ENCODE measurements around the gene SLC36A1. TPM values are rescaled to one million over a fixed set of nuclear protein-coding genes. Genes with fewer than 3 reads are reported as not detected.

The SLC36A1 gene
- total and polyA plus RNA-seq, 4 donors, result 3.3 to 19.0 (median 11.3) TPM

DNA sequence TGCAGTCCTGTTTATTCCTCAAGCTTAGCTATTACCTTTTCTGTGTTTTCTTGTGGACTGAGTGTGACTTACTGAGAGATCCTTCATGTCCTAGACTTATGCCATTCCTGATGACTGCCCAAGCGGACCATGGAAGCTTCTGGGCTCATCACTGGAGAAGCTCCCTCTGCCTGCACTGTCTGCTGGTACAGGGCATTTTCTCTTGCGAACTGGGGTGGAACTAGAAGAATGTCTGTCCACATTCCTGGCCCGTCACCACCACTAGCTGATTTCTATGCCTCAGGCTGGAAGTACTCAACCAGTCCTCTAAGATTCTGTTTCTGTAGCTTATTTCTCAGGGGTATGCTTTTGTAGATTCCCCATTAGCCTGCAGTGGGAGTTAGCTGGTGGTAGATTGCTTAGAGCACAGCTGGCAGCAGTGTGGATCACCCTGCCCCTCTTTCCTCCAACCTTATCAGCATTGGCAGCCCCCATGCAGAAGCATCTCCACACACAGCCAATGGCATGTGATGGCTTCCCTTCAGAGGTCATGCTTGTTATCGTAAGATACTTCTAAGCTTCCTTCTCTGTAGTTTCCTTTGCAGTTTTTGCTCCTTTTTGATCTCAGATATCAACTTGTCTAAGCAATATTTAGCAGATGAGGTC is 12.4 kb downstream of the SLC36A1 start:
- Histone ChIP-seq H3K9me3 (ENCODE audit: control insufficient read depth, low read length) (no peaks in the 10 kb centered on the region), H3K4me3 (ENCODE audit: low read length in 2 of 2) (no peak overlapping the region), H3K4me1 (ENCODE audit: control insufficient read depth in 1 of 2, insufficient read depth in 2 of 2, low read length in 2 of 2) (no peaks in the 10 kb centered on the region), H3K27me3 (ENCODE audit: control insufficient read depth in 1 of 2, insufficient read depth in 2 of 2, low read length in 1 of 2) (no peaks in the 10 kb centered on the region), H3K36me3 (ENCODE audit: control insufficient read depth in 1 of 2, insufficient read depth in 2 of 2, low read length in 1 of 2) (peaks cover 0 to 10% of the 10 kb centered on the region in 2 donors), H3K27ac (ENCODE audit: low read depth in 1 of 2, low read length in 2 of 2) (no peak overlapping the region)
- no peak for DNase-seq
- no peak for ATAC-seq (ENCODE audit: low FRiP score)
- intact Hi-C loops (cut with DNase I), result no loop called here
- WGBS, 2 donors, result 77 to 86% methylated on average over 4 of the region's 4 CpGs

DNA sequence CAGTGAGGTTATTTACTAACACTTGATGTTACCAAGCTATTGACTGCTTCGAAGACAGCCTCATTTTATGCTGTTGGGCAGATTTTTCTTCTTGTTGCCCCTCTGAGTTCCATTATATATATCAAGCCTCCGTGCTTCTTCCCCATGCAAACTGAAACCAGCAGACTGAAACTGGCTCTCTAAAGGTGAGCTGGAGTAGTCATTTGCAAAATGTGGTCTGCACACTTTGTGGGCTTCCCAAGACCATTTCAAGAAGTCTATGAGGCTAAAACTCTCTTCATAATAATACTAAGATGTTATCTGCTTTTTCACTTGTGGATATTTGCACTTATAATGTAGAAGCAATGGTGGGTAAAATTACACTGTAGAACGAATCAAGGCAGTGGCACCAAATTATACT is 13.9 kb downstream of the SLC36A1 start:
- 89 to 91% methylated on average over 3 of the region's 3 CpGs for WGBS, 2 donors
- Histone ChIP-seq H3K27me3 (ENCODE audit: control insufficient read depth in 1 of 2, insufficient read depth in 2 of 2, low read length in 1 of 2) (no peaks in the 10 kb centered on the region), H3K9me3 (ENCODE audit: control insufficient read depth, low read length) (no peaks in the 10 kb centered on the region), H3K4me3 (ENCODE audit: low read length in 2 of 2) (no peak overlapping the region), H3K27ac (ENCODE audit: low read depth in 1 of 2, low read length in 2 of 2) (no peak overlapping the region), H3K4me1 (ENCODE audit: control insufficient read depth in 1 of 2, insufficient read depth in 2 of 2, low read length in 2 of 2) (no peaks in the 10 kb centered on the region), H3K36me3 (ENCODE audit: control insufficient read depth in 1 of 2, insufficient read depth in 2 of 2, low read length in 1 of 2) (peaks cover 0 to 12% of the 10 kb centered on the region in 2 donors)
- ATAC-seq (ENCODE audit: low FRiP score) (no peak), DNase-seq (no peak)
- intact Hi-C loops (cut with DNase I), result no loop called here

DNA sequence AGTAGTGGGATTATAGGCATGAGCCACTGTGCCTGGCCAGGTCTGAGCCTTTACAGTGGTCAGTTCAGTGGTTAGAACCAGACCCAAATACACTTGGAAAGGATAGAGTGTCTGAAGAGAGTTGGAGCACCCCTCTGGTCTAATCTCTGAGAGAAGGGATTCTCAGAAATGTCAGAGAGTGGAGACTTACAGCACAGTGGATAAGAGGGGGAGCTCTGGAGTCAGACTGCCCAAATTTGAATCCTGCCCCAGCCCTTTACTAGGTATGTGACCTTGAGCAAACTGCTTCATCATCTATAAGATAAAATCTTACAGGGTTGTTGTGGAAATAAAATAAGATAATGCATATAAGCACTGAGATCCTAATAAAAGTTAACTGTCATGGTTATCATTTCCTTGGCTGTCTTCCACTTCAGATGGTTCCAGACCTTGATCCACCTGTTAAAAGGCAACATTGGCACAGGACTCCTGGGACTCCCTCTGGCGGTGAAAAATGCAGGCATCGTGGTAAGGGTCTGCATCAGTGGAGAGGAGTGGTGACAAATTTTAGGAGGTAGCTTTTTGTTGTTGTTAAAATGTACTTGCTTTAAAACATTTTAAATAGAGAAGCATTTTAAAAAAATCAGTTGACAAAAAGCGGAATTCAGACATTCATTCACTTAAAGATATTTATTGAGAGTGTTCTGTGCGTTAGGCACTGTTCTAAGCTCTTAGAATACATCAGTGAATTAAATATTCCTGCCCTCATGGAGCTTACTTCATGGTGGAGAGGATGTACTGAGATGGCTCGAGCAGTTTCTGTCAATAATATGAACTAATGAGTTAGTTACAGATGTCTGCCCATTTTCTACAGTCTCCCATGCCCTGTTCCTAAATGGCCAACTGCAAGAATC is 16.0 kb downstream of the SLC36A1 start:
- DNase-seq (no peak), ATAC-seq (ENCODE audit: low FRiP score) (no peak)
- 62 to 67% methylated on average over 5 of the region's 5 CpGs for WGBS, 2 donors
- H3K4me1 ChIP-seq (ENCODE audit: control insufficient read depth in 1 of 2, insufficient read depth in 2 of 2, low read length in 2 of 2), result no peaks in the 10 kb centered on the region
- no peaks in the 10 kb centered on the region for H3K9me3 ChIP-seq (ENCODE audit: control insufficient read depth, low read length)
- H3K27ac ChIP-seq (ENCODE audit: low read depth in 1 of 2, low read length in 2 of 2), result no peak overlapping the region
- intact Hi-C loops (cut with DNase I), result no loop called here
- peaks cover 0 to 15% of the 10 kb centered on the region in 2 donors for H3K36me3 ChIP-seq (ENCODE audit: control insufficient read depth in 1 of 2, insufficient read depth in 2 of 2, low read length in 1 of 2)
- no peak overlapping the region for H3K4me3 ChIP-seq (ENCODE audit: low read length in 2 of 2)
- no peaks in the 10 kb centered on the region for H3K27me3 ChIP-seq (ENCODE audit: control insufficient read depth in 1 of 2, insufficient read depth in 2 of 2, low read length in 1 of 2)

DNA sequence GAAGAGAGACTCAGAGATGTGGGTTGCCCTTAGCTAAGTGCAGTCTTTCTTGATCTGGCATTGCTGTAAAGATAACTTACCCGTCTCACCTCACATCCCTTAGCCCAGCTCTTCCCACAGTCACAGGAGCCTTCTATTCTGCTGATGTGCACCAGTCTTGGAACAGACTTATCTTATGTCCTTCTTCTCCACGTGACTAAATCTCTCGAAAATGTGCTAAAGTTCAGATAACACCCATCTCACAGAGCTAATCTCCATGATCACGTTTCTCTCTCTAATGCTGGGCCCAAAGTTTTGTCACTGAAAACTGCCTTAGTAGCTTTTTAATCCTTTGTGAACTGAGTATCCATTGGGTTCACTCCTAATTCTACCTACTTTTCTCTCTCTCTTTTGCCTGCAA is 16.7 kb downstream of the SLC36A1 start:
- DNase-seq, result no peak

DNA sequence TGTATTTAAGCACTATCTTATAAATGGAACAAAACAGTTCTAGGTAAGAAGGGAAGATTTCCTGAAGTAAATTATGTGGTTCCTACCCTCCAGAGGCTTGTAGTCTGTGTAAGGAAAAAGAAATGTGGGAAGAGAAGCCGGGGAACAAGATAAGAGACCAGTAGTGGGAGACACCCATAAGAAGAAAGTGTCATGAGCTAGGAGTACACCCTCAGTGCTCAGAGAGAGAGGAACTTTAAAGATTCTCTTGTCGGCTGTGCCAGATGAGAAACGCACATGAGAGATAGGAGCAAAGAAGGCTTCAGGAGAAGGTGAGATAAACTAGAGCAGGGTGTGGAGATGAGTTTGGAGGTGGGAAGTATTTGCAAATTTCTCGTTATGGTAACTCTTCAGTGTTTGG is 18.1 kb downstream of the SLC36A1 start:
- no peak for ATAC-seq (ENCODE audit: low FRiP score)
- peaks cover 0 to 12% of the 10 kb centered on the region in 2 donors for H3K36me3 ChIP-seq (ENCODE audit: control insufficient read depth in 1 of 2, insufficient read depth in 2 of 2, low read length in 1 of 2)
- H3K27ac ChIP-seq (ENCODE audit: low read depth in 1 of 2, low read length in 2 of 2), result no peak overlapping the region
- WGBS, 2 donors, result 94 to 95% methylated on average over 4 of the region's 4 CpGs
- H3K4me1 ChIP-seq (ENCODE audit: control insufficient read depth in 1 of 2, insufficient read depth in 2 of 2, low read length in 2 of 2), result no peaks in the 10 kb centered on the region
- H3K4me3 ChIP-seq (ENCODE audit: low read length in 2 of 2), result no peak overlapping the region
- intact Hi-C loops (cut with DNase I), result no loop called here
- DNase-seq, result no peak
- H3K9me3 ChIP-seq (ENCODE audit: control insufficient read depth, low read length), result no peaks in the 10 kb centered on the region
- no peaks in the 10 kb centered on the region for H3K27me3 ChIP-seq (ENCODE audit: control insufficient read depth in 1 of 2, insufficient read depth in 2 of 2, low read length in 1 of 2)

More for the DNA sequence above, 16.7 kb downstream of the SLC36A1 start:
- Histone ChIP-seq H3K4me1 (ENCODE audit: control insufficient read depth in 1 of 2, insufficient read depth in 2 of 2, low read length in 2 of 2) (no peaks in the 10 kb centered on the region), H3K27me3 (ENCODE audit: control insufficient read depth in 1 of 2, insufficient read depth in 2 of 2, low read length in 1 of 2) (no peaks in the 10 kb centered on the region), H3K27ac (ENCODE audit: low read depth in 1 of 2, low read length in 2 of 2) (no peak overlapping the region), H3K36me3 (ENCODE audit: control insufficient read depth in 1 of 2, insufficient read depth in 2 of 2, low read length in 1 of 2) (peaks cover 0 to 15% of the 10 kb centered on the region in 2 donors), H3K4me3 (ENCODE audit: low read length in 2 of 2) (no peak overlapping the region), H3K9me3 (ENCODE audit: control insufficient read depth, low read length) (no peaks in the 10 kb centered on the region)
- WGBS, 2 donors, result 69 to 73% methylated on average over 4 of the region's 4 CpGs
- intact Hi-C loops (cut with DNase I), result no loop called here
- ATAC-seq (ENCODE audit: low FRiP score), result no peak

DNA sequence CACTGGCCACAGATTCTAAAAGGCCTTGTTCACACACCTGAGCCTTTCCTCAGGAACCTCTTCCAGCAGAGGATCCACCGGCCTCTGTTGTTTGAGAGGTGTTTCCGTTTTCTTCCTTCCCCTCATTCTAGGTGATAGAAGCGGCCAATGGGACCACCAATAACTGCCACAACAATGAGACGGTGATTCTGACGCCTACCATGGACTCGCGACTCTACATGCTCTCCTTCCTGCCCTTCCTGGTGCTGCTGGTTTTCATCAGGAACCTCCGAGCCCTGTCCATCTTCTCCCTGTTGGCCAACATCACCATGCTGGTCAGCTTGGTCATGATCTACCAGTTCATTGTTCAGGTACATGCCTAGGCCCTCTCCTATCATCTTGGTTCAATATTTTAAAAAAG is 20.2 kb downstream of the SLC36A1 start:
- intact Hi-C loops (cut with DNase I), result no loop called here
- DNase-seq (no peak), ATAC-seq (ENCODE audit: low FRiP score) (no peak)
- Histone ChIP-seq H3K9me3 (ENCODE audit: control insufficient read depth, low read length) (no peaks in the 10 kb centered on the region), H3K4me1 (ENCODE audit: control insufficient read depth in 1 of 2, insufficient read depth in 2 of 2, low read length in 2 of 2) (no peaks in the 10 kb centered on the region), H3K27me3 (ENCODE audit: control insufficient read depth in 1 of 2, insufficient read depth in 2 of 2, low read length in 1 of 2) (no peaks in the 10 kb centered on the region), H3K4me3 (ENCODE audit: low read length in 2 of 2) (no peak overlapping the region), H3K36me3 (ENCODE audit: control insufficient read depth in 1 of 2, insufficient read depth in 2 of 2, low read length in 1 of 2) (peaks cover 0 to 14% of the 10 kb centered on the region in 2 donors), H3K27ac (ENCODE audit: low read depth in 1 of 2, low read length in 2 of 2) (no peak overlapping the region)
- WGBS, 2 donors, result 95 to 97% methylated on average over 8 of the region's 8 CpGs

DNA sequence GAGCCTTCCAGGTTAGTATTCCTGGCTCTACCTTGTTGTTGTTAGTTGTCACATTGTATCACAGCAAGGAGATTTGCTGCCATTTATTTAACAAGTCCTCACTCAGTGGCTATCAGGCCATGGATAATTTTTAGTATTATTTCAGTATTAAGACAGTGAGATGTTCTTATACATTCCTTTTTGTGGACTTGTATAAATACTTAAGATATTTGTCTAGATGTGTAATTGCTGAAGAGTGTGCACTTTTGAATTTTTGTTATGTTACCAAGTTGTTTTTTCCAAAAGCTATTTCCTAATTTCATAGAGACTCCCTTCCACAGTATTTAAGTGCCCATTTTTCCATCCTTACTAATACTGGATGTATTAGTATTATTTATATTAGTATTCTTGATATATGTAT is 22.0 kb downstream of the SLC36A1 start:
- peaks cover 0 to 10% of the 10 kb centered on the region in 2 donors for H3K36me3 ChIP-seq (ENCODE audit: control insufficient read depth in 1 of 2, insufficient read depth in 2 of 2, low read length in 1 of 2)
- no peak for DNase-seq
- no peaks in the 10 kb centered on the region for H3K4me1 ChIP-seq (ENCODE audit: control insufficient read depth in 1 of 2, insufficient read depth in 2 of 2, low read length in 2 of 2)
- H3K27ac ChIP-seq (ENCODE audit: low read depth in 1 of 2, low read length in 2 of 2), result no peak overlapping the region
- no peaks in the 10 kb centered on the region for H3K9me3 ChIP-seq (ENCODE audit: control insufficient read depth, low read length)
- no peaks in the 10 kb centered on the region for H3K27me3 ChIP-seq (ENCODE audit: control insufficient read depth in 1 of 2, insufficient read depth in 2 of 2, low read length in 1 of 2)
- intact Hi-C loops (cut with DNase I), result no loop called here
- no peak overlapping the region for H3K4me3 ChIP-seq (ENCODE audit: low read length in 2 of 2)
- no peak for ATAC-seq (ENCODE audit: low FRiP score)

DNA sequence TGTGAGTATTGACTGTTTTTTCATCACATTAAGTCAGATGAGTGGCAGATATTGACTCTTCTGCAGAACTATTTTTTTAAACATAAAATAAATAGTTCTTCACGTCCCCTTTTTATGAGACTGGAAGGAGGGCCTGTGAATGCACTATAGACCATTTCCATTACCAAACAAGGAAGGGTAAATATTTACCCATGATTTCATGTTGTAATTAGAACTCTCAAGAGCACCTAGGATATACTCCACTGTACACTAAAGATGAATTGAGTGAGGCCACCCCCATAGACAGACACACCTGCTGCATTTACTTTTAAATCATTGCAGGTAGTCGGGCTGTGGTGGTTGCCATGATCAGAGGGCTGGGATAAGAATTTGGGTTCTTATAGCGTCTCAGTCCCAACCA is 22.6 kb downstream of the SLC36A1 start:
- Histone ChIP-seq H3K4me3 (ENCODE audit: low read length in 2 of 2) (no peak overlapping the region), H3K9me3 (ENCODE audit: control insufficient read depth, low read length) (no peaks in the 10 kb centered on the region), H3K27me3 (ENCODE audit: control insufficient read depth in 1 of 2, insufficient read depth in 2 of 2, low read length in 1 of 2) (no peaks in the 10 kb centered on the region), H3K36me3 (ENCODE audit: control insufficient read depth in 1 of 2, insufficient read depth in 2 of 2, low read length in 1 of 2) (peaks cover 0 to 9% of the 10 kb centered on the region in 2 donors), H3K27ac (ENCODE audit: low read depth in 1 of 2, low read length in 2 of 2) (no peak overlapping the region), H3K4me1 (ENCODE audit: control insufficient read depth in 1 of 2, insufficient read depth in 2 of 2, low read length in 2 of 2) (no peaks in the 10 kb centered on the region)
- WGBS, 2 donors, result 89 to 91% methylated on average over 3 of the region's 3 CpGs
- intact Hi-C loops (cut with DNase I), result no loop called here
- DNase-seq (no peak), ATAC-seq (ENCODE audit: low FRiP score) (no peak)

DNA sequence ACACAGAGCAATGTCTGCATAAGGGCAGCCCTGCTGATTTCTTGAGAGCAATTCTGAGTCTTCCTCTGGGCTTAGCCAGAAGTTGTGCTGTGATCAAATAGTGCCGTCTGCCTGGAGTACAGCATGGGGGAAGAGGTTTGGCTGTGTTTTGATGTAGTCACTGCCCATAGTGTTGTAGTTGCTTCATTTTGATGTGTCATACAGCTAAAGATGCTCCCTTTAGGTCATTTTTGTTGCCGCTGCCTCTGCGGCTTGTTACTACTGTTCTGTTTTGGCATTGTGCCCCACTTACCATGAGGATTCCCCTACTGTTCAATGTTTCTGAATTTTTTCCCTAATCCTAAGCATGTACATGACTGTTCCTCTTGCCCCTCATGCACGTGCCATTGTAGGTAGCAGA is 23.0 kb downstream of the SLC36A1 start:
- no peak for ATAC-seq (ENCODE audit: low FRiP score)
- Histone ChIP-seq H3K27me3 (ENCODE audit: control insufficient read depth in 1 of 2, insufficient read depth in 2 of 2, low read length in 1 of 2) (no peaks in the 10 kb centered on the region), H3K9me3 (ENCODE audit: control insufficient read depth, low read length) (no peaks in the 10 kb centered on the region), H3K27ac (ENCODE audit: low read depth in 1 of 2, low read length in 2 of 2) (no peak overlapping the region), H3K4me3 (ENCODE audit: low read length in 2 of 2) (no peak overlapping the region), H3K36me3 (ENCODE audit: control insufficient read depth in 1 of 2, insufficient read depth in 2 of 2, low read length in 1 of 2) (peaks cover 0 to 10% of the 10 kb centered on the region in 2 donors), H3K4me1 (ENCODE audit: control insufficient read depth in 1 of 2, insufficient read depth in 2 of 2, low read length in 2 of 2) (no peaks in the 10 kb centered on the region)
- 90 to 95% methylated on average over 4 of the region's 4 CpGs for WGBS, 2 donors
- intact Hi-C loops (cut with DNase I), result no loop called here
- no peak for DNase-seq

Data from aorta (tissue), 5 donors.